ENCODE data around the gene GGT6. TPM values are rescaled to one million over a fixed set of nuclear protein-coding genes. Genes with fewer than 3 reads are reported as not detected.

The GGT6 gene
- total and polyA plus RNA-seq, 2 of the 13 experiments (the other 11 are each of a cell fraction or from before 2014, with no cell fraction given) = 0.16 to 0.80 TPM

DNA sequence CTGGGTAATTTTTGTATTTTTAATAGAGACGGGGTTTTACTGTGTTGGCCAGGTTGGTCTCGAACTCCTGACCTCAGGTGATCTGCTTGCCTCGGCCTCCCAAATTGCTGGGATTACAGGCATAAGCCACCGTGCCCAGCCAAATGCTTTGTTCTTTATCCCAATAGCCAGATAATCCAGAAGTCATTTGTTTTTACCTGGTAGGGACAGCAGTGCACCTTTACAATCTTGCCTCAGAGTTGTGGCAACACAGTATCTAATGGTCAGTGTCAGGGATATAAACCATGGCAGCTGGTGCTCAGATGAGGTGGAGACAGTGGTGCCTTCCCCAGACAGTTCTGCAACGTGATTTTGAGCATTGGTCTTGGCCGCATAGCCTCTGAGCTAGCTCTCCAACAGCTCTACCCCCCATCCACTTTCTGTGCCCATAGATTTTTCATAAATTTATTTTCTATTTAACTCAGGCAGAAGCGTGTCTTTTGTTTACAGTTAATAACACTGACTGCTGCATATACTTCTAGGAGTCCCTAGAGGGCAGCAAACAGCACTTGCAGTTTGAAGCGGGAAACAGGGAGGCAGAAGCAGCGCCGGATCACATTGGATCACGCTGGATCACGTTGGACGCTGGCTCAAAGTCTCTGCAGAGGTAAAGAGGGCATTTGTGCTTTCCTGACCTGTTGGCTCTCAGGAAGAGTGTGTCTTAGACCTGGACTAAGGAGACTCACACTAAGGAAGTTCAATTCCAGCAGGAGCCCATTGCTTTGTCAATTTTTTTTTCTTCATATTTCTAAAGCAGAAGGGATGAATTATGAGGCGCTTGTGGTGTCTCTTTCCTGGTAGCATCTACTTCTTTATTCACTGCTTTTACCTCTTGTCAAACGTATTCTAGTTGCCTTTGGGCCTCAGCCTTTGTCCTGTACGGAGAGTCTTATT lies 5.1 kb upstream of the GGT6 start (continued):
- TF ChIP-seq, protein P1, sequence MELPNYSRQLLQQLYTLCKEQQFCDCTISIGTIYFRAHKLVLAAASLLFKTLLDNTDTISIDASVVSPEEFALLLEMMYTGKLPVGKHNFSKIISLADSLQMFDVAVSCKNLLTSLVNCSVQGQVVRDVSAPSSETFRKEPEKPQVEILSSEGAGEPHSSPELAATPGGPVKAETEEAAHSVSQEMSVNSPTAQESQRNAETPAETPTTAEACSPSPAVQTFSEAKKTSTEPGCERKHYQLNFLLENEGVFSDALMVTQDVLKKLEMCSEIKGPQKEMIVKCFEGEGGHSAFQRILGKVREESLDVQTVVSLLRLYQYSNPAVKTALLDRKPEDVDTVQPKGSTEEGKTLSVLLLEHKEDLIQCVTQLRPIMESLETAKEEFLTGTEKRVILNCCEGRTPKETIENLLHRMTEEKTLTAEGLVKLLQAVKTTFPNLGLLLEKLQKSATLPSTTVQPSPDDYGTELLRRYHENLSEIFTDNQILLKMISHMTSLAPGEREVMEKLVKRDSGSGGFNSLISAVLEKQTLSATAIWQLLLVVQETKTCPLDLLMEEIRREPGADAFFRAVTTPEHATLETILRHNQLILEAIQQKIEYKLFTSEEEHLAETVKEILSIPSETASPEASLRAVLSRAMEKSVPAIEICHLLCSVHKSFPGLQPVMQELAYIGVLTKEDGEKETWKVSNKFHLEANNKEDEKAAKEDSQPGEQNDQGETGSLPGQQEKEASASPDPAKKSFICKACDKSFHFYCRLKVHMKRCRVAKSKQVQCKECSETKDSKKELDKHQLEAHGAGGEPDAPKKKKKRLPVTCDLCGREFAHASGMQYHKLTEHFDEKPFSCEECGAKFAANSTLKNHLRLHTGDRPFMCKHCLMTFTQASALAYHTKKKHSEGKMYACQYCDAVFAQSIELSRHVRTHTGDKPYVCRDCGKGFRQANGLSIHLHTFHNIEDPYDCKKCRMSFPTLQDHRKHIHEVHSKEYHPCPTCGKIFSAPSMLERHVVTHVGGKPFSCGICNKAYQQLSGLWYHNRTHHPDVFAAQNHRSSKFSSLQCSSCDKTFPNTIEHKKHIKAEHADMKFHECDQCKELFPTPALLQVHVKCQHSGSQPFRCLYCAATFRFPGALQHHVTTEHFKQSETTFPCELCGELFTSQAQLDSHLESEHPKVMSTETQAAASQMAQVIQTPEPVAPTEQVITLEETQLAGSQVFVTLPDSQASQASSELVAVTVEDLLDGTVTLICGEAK (IDR thresholded peaks at IDR 0.05) = no peak
- TF ChIP-seq, protein P1 (CRISPR knock-in tag; IDR thresholded peaks at IDR 0.05) = 0 out of 2 replicates have a peak, but pooled peaks have one; percentile 37
- TF ChIP-seq, protein P2, sequence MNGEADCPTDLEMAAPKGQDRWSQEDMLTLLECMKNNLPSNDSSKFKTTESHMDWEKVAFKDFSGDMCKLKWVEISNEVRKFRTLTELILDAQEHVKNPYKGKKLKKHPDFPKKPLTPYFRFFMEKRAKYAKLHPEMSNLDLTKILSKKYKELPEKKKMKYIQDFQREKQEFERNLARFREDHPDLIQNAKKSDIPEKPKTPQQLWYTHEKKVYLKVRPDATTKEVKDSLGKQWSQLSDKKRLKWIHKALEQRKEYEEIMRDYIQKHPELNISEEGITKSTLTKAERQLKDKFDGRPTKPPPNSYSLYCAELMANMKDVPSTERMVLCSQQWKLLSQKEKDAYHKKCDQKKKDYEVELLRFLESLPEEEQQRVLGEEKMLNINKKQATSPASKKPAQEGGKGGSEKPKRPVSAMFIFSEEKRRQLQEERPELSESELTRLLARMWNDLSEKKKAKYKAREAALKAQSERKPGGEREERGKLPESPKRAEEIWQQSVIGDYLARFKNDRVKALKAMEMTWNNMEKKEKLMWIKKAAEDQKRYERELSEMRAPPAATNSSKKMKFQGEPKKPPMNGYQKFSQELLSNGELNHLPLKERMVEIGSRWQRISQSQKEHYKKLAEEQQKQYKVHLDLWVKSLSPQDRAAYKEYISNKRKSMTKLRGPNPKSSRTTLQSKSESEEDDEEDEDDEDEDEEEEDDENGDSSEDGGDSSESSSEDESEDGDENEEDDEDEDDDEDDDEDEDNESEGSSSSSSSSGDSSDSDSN (CRISPR knock-in tag; IDR thresholded peaks at IDR 0.05) = peak; percentile 30; the same call in 1 of the 2 replicates
- 0 out of 2 replicates have a peak, but pooled peaks have one; percentile 20 for TF ChIP-seq KAT8 (CRISPR knock-in tag; IDR thresholded peaks at IDR 0.05)
- no peak for TF ChIP-seq HOXD1 (CRISPR knock-in tag; IDR thresholded peaks at IDR 0.05)
- TF ChIP-seq ZNF577 (CRISPR knock-in tag; IDR thresholded peaks at IDR 0.05; ENCODE audit: borderline replicate concordance, low read depth) = no peak
- TF ChIP-seq XRCC5 (optimal IDR thresholded peaks at IDR 0.05; ENCODE audit: low read length) = peak; percentile 82
- TF ChIP-seq ZMAT3 (CRISPR knock-in tag; conservative IDR thresholded peaks at IDR 0.05) = 0 out of 2 replicates have a peak, but pooled peaks have one; percentile 28
- TF ChIP-seq, protein P3, sequence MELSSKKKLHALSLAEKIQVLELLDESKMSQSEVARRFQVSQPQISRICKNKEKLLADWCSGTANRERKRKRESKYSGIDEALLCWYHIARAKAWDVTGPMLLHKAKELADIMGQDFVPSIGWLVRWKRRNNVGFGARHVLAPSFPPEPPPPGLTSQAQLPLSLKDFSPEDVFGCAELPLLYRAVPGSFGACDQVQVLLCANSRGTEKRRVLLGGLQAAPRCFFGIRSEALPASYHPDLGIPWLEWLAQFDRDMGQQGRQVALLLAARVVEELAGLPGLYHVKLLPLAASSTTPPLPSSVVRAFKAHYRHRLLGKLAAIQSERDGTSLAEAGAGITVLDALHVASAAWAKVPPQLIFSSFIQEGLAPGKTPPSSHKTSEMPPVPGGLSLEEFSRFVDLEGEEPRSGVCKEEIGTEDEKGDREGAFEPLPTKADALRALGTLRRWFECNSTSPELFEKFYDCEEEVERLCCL (CRISPR knock-in tag; IDR thresholded peaks at IDR 0.05; ENCODE audit: borderline replicate concordance) = no peak
- TF ChIP-seq ATRX (CRISPR knock-in tag; IDR thresholded peaks at IDR 0.05; ENCODE audit: borderline replicate concordance) = no peak
- TF ChIP-seq, protein P4, sequence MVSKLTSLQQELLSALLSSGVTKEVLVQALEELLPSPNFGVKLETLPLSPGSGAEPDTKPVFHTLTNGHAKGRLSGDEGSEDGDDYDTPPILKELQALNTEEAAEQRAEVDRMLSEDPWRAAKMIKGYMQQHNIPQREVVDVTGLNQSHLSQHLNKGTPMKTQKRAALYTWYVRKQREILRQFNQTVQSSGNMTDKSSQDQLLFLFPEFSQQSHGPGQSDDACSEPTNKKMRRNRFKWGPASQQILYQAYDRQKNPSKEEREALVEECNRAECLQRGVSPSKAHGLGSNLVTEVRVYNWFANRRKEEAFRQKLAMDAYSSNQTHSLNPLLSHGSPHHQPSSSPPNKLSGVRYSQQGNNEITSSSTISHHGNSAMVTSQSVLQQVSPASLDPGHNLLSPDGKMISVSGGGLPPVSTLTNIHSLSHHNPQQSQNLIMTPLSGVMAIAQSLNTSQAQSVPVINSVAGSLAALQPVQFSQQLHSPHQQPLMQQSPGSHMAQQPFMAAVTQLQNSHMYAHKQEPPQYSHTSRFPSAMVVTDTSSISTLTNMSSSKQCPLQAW (CRISPR knock-in tag; IDR thresholded peaks at IDR 0.05) = no peak
- no peak for TF ChIP-seq SIX1 (CRISPR knock-in tag; IDR thresholded peaks at IDR 0.05; ENCODE audit: borderline replicate concordance)
- TF ChIP-seq CBFB (CRISPR knock-in tag; IDR thresholded peaks at IDR 0.05) = no peak
- peak; percentile 60 for TF ChIP-seq SALL1 (CRISPR knock-in tag; IDR thresholded peaks at IDR 0.05)
